NCI-H2107 treated with DMSO at 0.1 percent for 48 hours (cell line): ENCODE measurements around the gene PCDH7.

Experiments used
- DNase-seq: peaks from one replicate; lab custom pipeline; 2025; ENCODE audit not compliant: unreplicated experiment; lab: John Stamatoyannopoulos, UW

The PCDH7 gene

GRCh38 chr4:30720021-30720660, at the start of gene PCDH7:
Gene PCDH7 (plus strand): TSS chr4:30720369. CDS start chr4:30721423, 1,054 bp downstream.
- DNase-seq, result no peak

- DNase-seq, result no peak
Observed at GRCh38 chr4:30671926-30672448, 48.2 kb upstream of the PCDH7 start.

- no peak for DNase-seq
Observed at GRCh38 chr4:30696191-30696590, 24.0 kb upstream of the PCDH7 start.

GRCh38 chr4:30714408-30715031, 5.6 kb upstream of the PCDH7 start:
- DNase-seq, result no peak

GRCh38 chr4:30716158-30716557, 4.0 kb upstream of the PCDH7 start:
- DNase-seq, result peak; percentile 33

- no peak for DNase-seq
Observed at GRCh38 chr4:30716681-30717207, 3.4 kb upstream of the PCDH7 start.

GRCh38 chr4:30717208-30718020, 2.8 kb upstream of the PCDH7 start:
- DNase-seq, result no peak

GRCh38 chr4:30718021-30718542, 2.1 kb upstream of the PCDH7 start:
- no peak for DNase-seq

GRCh38 chr4:30718641-30719453, 1.3 kb upstream of the PCDH7 start:
- no peak for DNase-seq

- DNase-seq, result no peak
Observed at GRCh38 chr4:30719454-30720020, 632 bp upstream of the PCDH7 start.

- DNase-seq, result no peak
Observed at GRCh38 chr4:30720661-30721184, 554 bp downstream of the PCDH7 start.

GRCh38 chr4:30721185-30722091, 1.3 kb downstream of the PCDH7 start:
- DNase-seq, result no peak

- DNase-seq, result no peak
Observed at GRCh38 chr4:30722092-30722358, 1.9 kb downstream of the PCDH7 start.

GRCh38 chr4:30722359-30723200, 2.4 kb downstream of the PCDH7 start:
- no peak for DNase-seq

GRCh38 chr4:30723201-30723955, 3.2 kb downstream of the PCDH7 start:
- DNase-seq, result no peak

- DNase-seq, result no peak
Observed at GRCh38 chr4:30724247-30724646, 4.1 kb downstream of the PCDH7 start.

GRCh38 chr4:30725562-30725961, 5.4 kb downstream of the PCDH7 start:
- no peak for DNase-seq
